DND-41 (cell line): ENCODE results near the gene HLA-DRA.

Experiments
- CTCF ChIP-seq: IDR thresholded peaks from 2 replicates; pipeline ENCODE4 v1.5.1; 2012; ENCODE audit warnings: borderline replicate concordance, low read length, moderate library complexity, mild to moderate bottlenecking; ENCODE audit not compliant: poor library complexity, severe bottlenecking; ENCODE audit errors: extremely low read depth
- EZH2 ChIP-seq: IDR thresholded peaks from 3 replicates; pipeline ENCODE4 v1.6.1; 2012; ENCODE audit warnings: borderline replicate concordance, low read depth, mild to moderate bottlenecking, moderate library complexity, low read length, inconsistent platforms; ENCODE audit not compliant: severe bottlenecking

DNA sequence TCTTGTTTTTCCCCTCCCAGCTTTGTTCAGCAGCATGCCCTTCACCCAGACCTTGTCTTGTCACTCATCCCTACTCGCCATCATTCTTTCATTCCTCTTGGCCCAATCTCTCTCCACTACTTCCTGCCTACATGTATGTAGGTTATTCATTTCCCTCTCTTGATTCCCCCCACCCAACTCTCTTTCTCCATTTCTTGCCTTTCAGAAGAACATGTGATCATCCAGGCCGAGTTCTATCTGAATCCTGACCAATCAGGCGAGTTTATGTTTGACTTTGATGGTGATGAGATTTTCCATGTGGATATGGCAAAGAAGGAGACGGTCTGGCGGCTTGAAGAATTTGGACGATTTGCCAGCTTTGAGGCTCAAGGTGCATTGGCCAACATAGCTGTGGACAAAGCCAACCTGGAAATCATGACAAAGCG lies 2.6 kb downstream of the HLA-DRA start:
- TF ChIP-seq CTCF (no peak), EZH2 (no peak)
